Stimulated activated CD4-positive, alpha-beta T cell treated with anti-CD3 and anti-CD28 coated beads, Interleukin-15, amount 100 ng/mL, for 1 hour (primary cell): ENCODE measurements around the gene LHPP.

ENCODE experiments used
- DNase-seq, 2 donors: peaks; one replicate each; pipeline ENCODE4 v3.0.0-alpha.2; 2020; ENCODE audit warnings: low read depth in 1 of 2, low spot score in 1 of 2

The LHPP gene

GRCh38 chr10:124640538-124641231, 179.1 kb downstream of the LHPP start:
- no peak for DNase-seq

GRCh38 chr10:124641282-124642087, 179.9 kb downstream of the LHPP start:
- no peak for DNase-seq

DNA sequence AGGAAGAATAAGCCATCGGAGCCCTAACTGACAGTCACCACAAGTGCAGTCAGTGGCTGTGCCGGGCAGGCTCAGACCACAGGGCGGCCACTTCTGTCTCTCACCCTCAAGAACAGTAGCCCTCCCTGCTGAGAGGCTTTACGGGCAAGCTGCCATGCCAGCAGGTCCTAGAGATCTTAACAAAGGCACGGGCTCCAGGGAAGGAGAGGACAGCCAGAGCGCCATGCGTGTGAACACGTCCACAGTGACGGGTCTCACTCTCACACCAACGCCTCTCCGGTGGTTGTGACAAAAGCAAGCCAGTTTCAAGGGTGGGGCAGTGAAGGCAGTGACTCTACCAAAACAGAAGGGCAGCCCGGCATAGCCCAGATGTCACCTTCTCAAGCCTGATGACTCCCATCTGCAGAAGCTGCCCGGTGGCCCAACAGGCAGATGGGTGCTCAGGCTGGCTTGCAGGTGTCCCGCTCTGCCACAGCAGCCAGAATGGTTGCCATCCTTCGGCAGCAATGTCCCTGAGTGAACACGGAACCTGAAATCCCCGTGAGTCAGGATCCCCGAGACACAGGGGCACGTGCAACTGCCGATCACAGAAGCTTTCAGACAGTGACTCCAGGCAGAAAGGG, 180.6 kb downstream of the LHPP start:
- DNase-seq: no peak

DNA sequence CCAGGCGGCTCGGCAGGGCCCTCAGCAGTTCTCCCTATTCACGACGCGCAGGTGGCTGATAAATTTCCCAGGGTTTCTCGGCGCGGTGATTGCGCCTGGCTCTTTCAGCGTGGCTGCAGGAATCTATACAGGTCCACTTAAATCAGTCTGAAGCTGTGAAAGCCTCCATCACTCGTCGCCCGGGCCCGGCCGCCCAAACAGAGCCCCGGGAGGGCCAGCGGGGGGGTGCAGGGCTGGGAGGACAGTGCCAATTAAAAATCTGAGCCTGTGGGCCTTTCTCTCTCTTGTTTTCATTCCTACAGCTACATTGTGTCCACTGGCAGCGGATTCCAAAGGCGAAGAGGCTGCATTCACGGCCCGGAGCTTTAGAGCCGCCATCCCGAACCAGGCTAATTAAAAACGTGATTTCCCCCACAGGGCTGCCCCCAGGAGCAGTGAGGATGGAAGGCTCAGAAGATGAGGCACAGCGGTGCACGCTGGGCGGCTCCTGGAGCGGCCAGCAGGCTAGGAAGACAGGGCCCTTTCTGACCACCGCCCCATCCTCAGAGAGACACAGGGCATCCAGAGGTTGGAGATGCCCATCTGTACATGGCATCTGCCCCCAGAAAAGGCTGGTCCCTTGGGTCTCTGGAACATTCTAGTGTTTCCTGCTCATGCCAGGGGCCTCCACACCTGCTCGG, 181.8 kb downstream of the LHPP start:
- DNase-seq: no peak

DNA sequence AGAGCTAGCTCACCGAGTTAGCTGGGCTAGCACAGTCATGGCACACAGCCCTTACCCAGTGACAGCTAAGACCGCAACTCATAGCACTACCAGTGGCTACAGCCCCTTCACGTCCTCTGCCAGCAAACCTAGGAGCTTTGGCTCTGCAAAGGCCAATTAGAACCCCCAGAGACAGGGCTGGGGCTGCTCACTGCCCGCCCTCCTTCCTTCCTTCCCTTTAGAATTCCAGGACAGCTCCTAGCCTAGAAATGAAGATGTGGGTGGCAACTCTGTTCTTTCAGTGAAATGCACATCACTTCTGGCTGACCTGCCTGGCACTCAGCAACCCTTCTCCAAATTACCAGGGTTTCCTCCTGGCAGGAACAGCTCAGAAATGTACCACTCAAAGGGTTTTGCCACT, 182.6 kb downstream of the LHPP start:
- no peak for DNase-seq

- no peak for DNase-seq
Measured at GRCh38 chr10:124644771-124645415, 183.3 kb downstream of the LHPP start.

- DNase-seq: no peak
Measured at GRCh38 chr10:124645467-124646095, 184.0 kb downstream of the LHPP start.

- no peak for DNase-seq
Measured at GRCh38 chr10:124646483-124647352, 185.1 kb downstream of the LHPP start.

GRCh38 chr10:124647421-124648130, 186.0 kb downstream of the LHPP start:
- peak; percentile 28 to 48 for DNase-seq

DNA sequence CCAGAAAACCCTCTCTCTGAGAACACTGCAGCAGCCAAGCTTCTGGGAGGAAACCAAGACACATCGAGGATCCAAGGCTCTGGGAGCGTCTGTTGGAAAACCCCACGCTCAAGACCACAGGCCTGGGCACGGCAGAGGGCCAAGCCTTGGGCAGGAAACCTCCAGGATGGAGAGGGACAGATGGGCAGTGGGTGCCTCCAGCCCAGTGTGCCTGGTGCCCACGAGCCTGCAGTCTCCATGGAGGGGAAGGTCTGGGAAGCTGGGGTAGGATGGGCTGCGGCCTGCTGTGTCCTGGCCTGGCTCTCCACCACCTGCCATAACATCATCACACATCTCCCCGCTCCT, 186.5 kb downstream of the LHPP start:
- no peak for DNase-seq

DNA sequence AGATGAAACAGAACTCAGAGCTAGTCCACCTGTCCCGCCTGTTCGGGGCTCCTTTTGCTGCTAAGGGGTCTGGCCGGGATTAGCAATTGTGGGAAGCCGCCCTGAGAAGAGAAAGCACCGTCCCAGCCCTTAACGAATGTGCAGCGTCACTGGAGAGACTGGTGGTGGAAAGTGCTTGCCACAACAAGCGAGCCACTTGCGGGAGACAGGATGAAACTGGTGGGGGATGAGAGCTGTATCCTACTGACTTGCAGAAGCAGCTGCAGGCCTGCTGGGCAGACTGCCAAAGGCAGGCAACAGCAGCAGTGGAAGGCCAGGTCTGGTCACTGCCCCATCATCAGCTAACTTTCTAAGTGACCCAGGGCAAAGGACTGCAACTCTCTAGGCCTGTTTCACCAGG, 187.1 kb downstream of the LHPP start:
- DNase-seq: peak in 1 of 2 donors; percentile 20

GRCh38 chr10:124649214-124649613, 187.6 kb downstream of the LHPP start:
- no peak for DNase-seq

DNA sequence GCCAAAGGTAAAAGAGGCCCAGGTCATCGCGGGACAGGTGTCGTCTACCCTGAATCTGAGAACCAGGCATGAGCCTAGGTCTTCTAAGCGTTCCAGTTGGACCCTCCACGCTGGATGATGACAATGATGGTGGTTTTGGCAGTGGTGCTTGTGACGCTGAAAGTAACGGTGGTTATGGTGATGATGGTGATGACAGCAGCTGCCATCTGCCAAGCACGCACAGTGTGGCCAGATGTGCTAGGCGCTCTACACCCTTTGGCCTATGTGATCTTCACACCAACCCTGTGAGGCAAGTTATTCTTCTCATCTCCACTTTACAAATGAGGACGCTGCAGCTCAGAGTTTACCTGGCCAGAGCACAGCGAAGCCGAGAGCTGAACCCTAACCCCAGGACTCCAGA, 188.6 kb downstream of the LHPP start:
- no peak for DNase-seq

DNA sequence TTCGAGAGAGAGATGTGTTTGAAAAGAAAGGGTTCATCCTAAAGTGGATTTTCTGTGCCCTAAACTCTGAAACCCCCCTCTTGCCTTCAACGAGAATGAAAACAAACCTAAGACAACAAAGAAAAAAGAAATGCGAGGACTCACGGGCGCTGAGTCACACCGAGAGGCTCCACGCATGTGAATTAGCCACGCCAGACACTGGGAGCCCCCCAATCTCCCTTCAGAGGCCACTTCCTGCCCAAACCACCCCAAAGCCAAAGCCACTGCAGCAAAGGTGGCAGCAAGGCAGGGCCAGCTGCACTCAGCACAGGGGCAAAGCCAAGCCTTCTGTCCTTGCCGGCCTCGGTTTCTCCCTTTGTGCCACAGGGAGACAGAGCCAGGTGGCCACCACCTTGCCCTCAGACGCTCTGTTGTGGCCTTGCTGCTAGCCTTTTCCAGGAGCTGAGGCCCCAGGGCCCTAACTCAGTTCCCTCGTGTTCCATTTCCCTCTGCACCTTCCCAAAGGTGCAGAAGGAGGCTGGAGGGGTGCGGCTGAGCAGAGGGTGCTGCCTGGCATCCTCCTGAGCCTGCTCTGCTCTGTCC, 189.3 kb downstream of the LHPP start:
- DNase-seq: peak in 1 of 2 donors; percentile 34

DNA sequence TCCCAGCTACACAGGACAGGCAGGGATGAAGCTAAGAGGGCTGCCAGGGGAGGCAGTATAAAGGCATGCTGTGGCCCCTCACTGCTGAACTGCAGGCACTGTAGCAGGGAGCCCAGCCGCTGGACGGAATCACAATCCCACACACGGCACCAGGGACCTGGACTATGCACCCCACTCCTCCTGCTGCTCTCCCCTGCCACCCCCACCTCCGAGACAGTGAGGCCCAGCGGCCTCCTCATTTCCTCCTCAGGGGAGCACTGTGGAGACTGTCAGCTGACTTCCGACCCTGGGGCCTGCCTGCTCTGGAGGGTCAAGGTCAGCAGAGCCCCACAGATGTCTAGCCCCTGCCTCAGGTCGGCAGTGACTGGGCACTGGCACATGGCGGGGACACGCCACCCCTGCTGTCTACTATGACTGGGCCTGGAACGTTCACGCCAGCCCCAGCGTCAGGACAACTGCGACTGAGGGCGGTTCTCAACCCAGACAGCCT, 189.8 kb downstream of the LHPP start:
- DNase-seq: no peak

DNA sequence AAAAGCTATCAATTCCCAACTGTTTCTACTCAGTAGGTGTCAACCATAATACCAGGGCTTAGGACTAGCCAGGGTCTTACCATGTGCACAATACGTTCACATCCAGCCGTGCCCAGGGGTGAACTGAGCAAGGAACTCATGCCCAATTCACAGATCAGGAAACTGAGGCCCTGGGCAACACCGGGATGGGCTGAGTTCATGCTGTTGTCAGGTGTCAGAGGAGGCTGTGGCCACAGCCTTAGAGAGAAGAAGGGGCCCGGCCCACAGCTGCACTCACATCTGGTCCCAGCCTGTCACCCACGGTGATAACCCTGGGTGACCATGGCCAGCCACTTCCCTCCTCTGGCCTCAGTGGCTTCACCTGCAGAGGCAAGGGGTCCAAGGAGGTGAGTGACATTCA, 190.6 kb downstream of the LHPP start:
- DNase-seq: no peak

DNA sequence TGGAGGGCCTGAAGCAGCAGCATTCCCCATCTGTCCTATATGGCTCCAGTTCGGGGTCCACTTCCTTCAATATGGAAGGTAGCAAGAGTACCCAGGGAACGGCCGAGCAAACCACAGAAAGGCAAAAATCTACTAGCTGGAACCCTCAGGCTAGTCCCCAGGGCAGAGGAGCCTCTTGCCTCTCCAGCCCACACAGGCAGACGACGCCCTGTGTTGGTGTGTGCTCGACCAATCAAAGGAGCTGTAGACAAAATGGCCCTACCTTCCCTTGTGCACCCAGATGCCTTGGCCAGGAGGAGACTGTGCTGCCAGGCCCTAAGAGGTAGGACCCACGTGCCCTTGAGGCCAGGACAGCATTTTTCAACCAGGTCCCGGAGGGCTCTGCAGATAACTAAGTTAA, 191.1 kb downstream of the LHPP start:
- DNase-seq: no peak

- no peak for DNase-seq
Measured at GRCh38 chr10:124653311-124653710, 191.7 kb downstream of the LHPP start.
